K562 (cell line): ENCODE data around the gene AGAP3. TPM values are rescaled to one million over a fixed set of nuclear protein-coding genes. Genes with fewer than 3 reads are reported as not detected.
A peak's percentile ranks its signal among the peaks of the same experiment; 100 is the strongest.

ENCODE experiments used
- AFF1 ChIP-seq, 2 experiments: fragments of 450-650 bp; IDR thresholded peaks; 2 replicates each; pipeline ENCODE4 v1.6.1; 2018; ENCODE audit warnings: mild to moderate bottlenecking in 2 of 2, low read depth in 1 of 2; ENCODE audit not compliant: partially characterized antibody in 2 of 2
- BDP1 ChIP-seq: IDR thresholded peaks from 3 replicates; pipeline ENCODE4 v1.6.1; 2011; ENCODE audit not compliant: insufficient read length, insufficient read depth
- CHCHD3 ChIP-seq: fragments of 250-450 bp; sonication (Bioruptor Pico); IDR thresholded peaks from 2 replicates; pipeline ENCODE4 v2.1.2; 2022; ENCODE audit warnings: mild to moderate bottlenecking
- CREB1 ChIP-seq, 2 experiments: sonication (generic) in 1 of 2; formaldehyde crosslinking in 1 of 2; IDR thresholded peaks; 2 replicates each; pipeline versions ENCODE4 v1.6.1 to v1.8.0; 2012 to 2022; ENCODE audit warnings: inconsistent platforms in 1 of 2, mild to moderate bottlenecking in 1 of 2, missing genetic modification reagents in 1 of 2, moderate library complexity in 1 of 2
- ETV5 ChIP-seq: sonication (generic); formaldehyde crosslinking; IDR thresholded peaks from 2 replicates; pipeline ENCODE4 v1.4.0; 2020; ENCODE audit warnings: low read depth, mild to moderate bottlenecking, missing genetic modification reagents
- FOXJ2 ChIP-seq: fragments of 200-800 bp; sonication (Bioruptor generic); IDR thresholded peaks from 2 replicates; pipeline ENCODE4 v1.6.1; 2016; ENCODE audit warnings: missing genetic modification characterization, missing compliant biosample characterization
- KDM2B ChIP-seq: fragments of 250-450 bp; sonication (Bioruptor Pico); IDR thresholded peaks from 2 replicates; pipeline ENCODE4 v1.8.0; 2021; ENCODE audit warnings: mild to moderate bottlenecking, moderate library complexity
- MAZ ChIP-seq, 2 experiments: fragments of 450-650 bp in 1 of 2; sonication (generic) in 1 of 2; formaldehyde crosslinking; IDR thresholded peaks in 1 of 2; conservative IDR thresholded peaks in 1 of 2; 2 replicates each; pipeline versions ENCODE4 v1.4.0 to v1.5.0; 2020; ENCODE audit warnings: mild to moderate bottlenecking in 1 of 2, missing genetic modification reagents in 1 of 2
- MYBL2 ChIP-seq, 2 experiments: fragments of 450-650 bp in 1 of 2; sonication (generic) in 1 of 2; formaldehyde crosslinking in 1 of 2; IDR thresholded peaks; 2 replicates each; pipeline versions ENCODE4 v1.6.1 to v1.8.1; 2017 to 2022; ENCODE audit warnings: borderline replicate concordance in 1 of 2, inconsistent platforms in 1 of 2, low read depth in 1 of 2, mild to moderate bottlenecking in 1 of 2, missing genetic modification reagents in 1 of 2, moderate library complexity in 1 of 2
- NRF1 ChIP-seq, 2 experiments: fragments of 450-650 bp; IDR thresholded peaks in 1 of 2; conservative IDR thresholded peaks in 1 of 2; 2 replicates each; pipeline ENCODE4 v1.6.1; 2014; ENCODE audit warnings: mild to moderate bottlenecking in 2 of 2
- OTX1 ChIP-seq: fragments of 450-650 bp; formaldehyde crosslinking; IDR thresholded peaks from 2 replicates; pipeline ENCODE4 v1.4.0; 2022; ENCODE audit warnings: mild to moderate bottlenecking
- RBFOX2 ChIP-seq: fragments of 200-400 bp; formaldehyde crosslinking; IDR thresholded peaks from 2 replicates; pipeline ENCODE4 v1.6.1; 2017; ENCODE audit warnings: low read depth, mild to moderate bottlenecking, low read length, moderate library complexity
- RCOR1 ChIP-seq, 2 experiments: IDR thresholded peaks; 2 replicates each; pipeline ENCODE4 v1.6.1; 2012; ENCODE audit warnings: low read depth in 2 of 2, low read length in 2 of 2, borderline replicate concordance in 1 of 2, improper control_type of control experiment in 1 of 2
- SMARCE1 ChIP-seq: fragments of 450-650 bp; IDR thresholded peaks from 2 replicates; pipeline ENCODE4 v1.7.1; 2016; ENCODE audit warnings: mild to moderate bottlenecking
- SP1 ChIP-seq: sonication (generic); formaldehyde crosslinking; IDR thresholded peaks from 2 replicates; pipeline ENCODE4 v1.8.1; 2022; ENCODE audit warnings: mild to moderate bottlenecking, missing genetic modification reagents
- STAG1 ChIP-seq: sonication (generic); formaldehyde crosslinking; IDR thresholded peaks from 2 replicates; pipeline ENCODE4 v1.5.0; 2020; ENCODE audit warnings: missing genetic modification reagents, borderline replicate concordance
- TAF1 ChIP-seq: IDR thresholded peaks from 2 replicates; pipeline ENCODE4 v1.6.1; 2011; ENCODE audit warnings: mild to moderate bottlenecking, low read length, moderate library complexity; ENCODE audit not compliant: insufficient read depth, control insufficient read depth, severe bottlenecking; ENCODE audit errors: extremely low read depth
- UBTF ChIP-seq, 2 experiments: IDR thresholded peaks; 2 replicates each; pipeline ENCODE4 v1.6.1; 2012; ENCODE audit warnings: improper control_type of control experiment in 2 of 2, low read depth in 2 of 2, low read length in 2 of 2, borderline replicate concordance in 1 of 2
- ZNF140 ChIP-seq: fragments of 250-450 bp; sonication (Bioruptor Pico); IDR thresholded peaks from 2 replicates; pipeline ENCODE4 v1.8.0; 2021; ENCODE audit warnings: moderate library complexity, mild to moderate bottlenecking, inconsistent platforms
- polyA plus RNA-seq, 8 experiments: library from polyadenylated mRNA; depleted of rRNA in 4 of 8; stranded (reverse) in 5 of 8; unstranded in 3 of 8; fragments of >200 nt; fragmentation: Nextera tagmentation in 2 of 8; fragmentation: Illumina TruSeq in 1 of 8; extraction: Ambion mirVana in 2 of 8; extraction: Trizol in 1 of 8; gene quantifications; 2 replicates each; pipeline versions ENCODE4 v1.2.1 to v1.2.3, GENCODE V29; 2011 to 2014; ENCODE audit warnings: inconsistent platforms in 1 of 8, missing spikeins in 1 of 8
- total RNA-seq, 7 experiments: library from RNA; depleted of rRNA in 6 of 7; stranded (reverse); fragments of >200 nt in 6 of 7; fragmentation: Illumina TruSeq in 2 of 7; extraction: Trizol in 2 of 7; gene quantifications; 2 replicates each; pipeline versions ENCODE4 v1.2.1 to v1.2.3, GENCODE V29; 2011 to 2021; ENCODE audit warnings: low replicate concordance in 1 of 7

The AGAP3 gene
- total and polyA plus RNA-seq, 9 of the 15 experiments (the other 6 are each of a cell fraction or from before 2014, with no cell fraction given): 3.4 to 208 (median 62.2) TPM

GRCh38 chr7:151061213-151062110 is 24.8 kb upstream of the AGAP3 start (continued):
- no peak for TF ChIP-seq UBTF (IDR thresholded peaks at IDR 0.05; ENCODE audit: borderline replicate concordance in 1 of 2, low read depth in 2 of 2, low read length in 2 of 2)
- no peak for TF ChIP-seq STAG1 (CRISPR knock-in tag)
- TF ChIP-seq RBFOX2: peak; percentile 56
- peak; percentile 18; the same call in 1 of the 2 replicates for TF ChIP-seq CREB1 (IDR thresholded peaks at IDR 0.05)
- no peak for TF ChIP-seq CREB1 (CRISPR knock-in tag; IDR thresholded peaks at IDR 0.05)
- TF ChIP-seq SMARCE1: peak; percentile 46
- no peak for TF ChIP-seq ETV5 (CRISPR knock-in tag)
- peak; percentile 53; the same call in 1 of the 2 replicates for TF ChIP-seq KDM2B
- TF ChIP-seq ZNF140 (CRISPR knock-in tag): no peak
- TF ChIP-seq FOXJ2 (tag): no peak
- peak; percentile 64; the same call in 1 of the 2 replicates for TF ChIP-seq OTX1 (CRISPR knock-in tag)
- TF ChIP-seq RCOR1 (IDR thresholded peaks at IDR 0.05; ENCODE audit: borderline replicate concordance in 1 of 2, low read depth in 2 of 2, low read length in 2 of 2): no peak
- TF ChIP-seq AFF1 (IDR thresholded peaks at IDR 0.05; ENCODE audit: low read depth in 1 of 2, partially characterized antibody in 2 of 2): peak in 1 of 2 experiments; percentile 22
- TF ChIP-seq CHCHD3 (CRISPR knock-in tag): 0 out of 2 replicates have a peak, but pooled peaks have one; percentile 6
- TF ChIP-seq MAZ (CRISPR knock-in tag; conservative IDR thresholded peaks at IDR 0.05 in 1 of 2, IDR thresholded peaks at IDR 0.05 in 1 of 2): 0 out of 4 replicates have a peak, but pooled peaks of 1 of the 2 experiments have one; percentile 16
- TF ChIP-seq MYBL2 (IDR thresholded peaks at IDR 0.05; ENCODE audit: low read depth): no peak
- TF ChIP-seq MYBL2 (CRISPR knock-in tag; IDR thresholded peaks at IDR 0.05; ENCODE audit: borderline replicate concordance): no peak
- TF ChIP-seq TAF1: no peak
- no peak; a peak in 1 of 4 replicates for TF ChIP-seq NRF1 (conservative IDR thresholded peaks at IDR 0.05 in 1 of 2, IDR thresholded peaks at IDR 0.05 in 1 of 2)
- TF ChIP-seq SP1 (CRISPR knock-in tag): no peak
- no peak for TF ChIP-seq BDP1
